Fibroblast of skin of left biceps (primary cell): ENCODE results near the gene CWC22.

ENCODE experiments used
- DNase-seq, 2 experiments: peaks; one replicate each; pipeline ENCODE4 v3.0.0-alpha.2; 2013; ENCODE audit warnings: low read depth in 2 of 2

CWC22 gene

GRCh38 chr2:179898873-179899272 is 108.2 kb downstream of the CWC22 start:
- DNase-seq = no peak
